Keratinocyte (primary cell): ENCODE results near the gene LSM5.

Source experiments
- CTCF ChIP-seq, 3 experiments: IDR thresholded peaks in 1 of 3; conservative IDR thresholded peaks in 1 of 3; optimal IDR thresholded peaks in 1 of 3; 2 replicates in 2 of 3; 3 replicates in 1 of 3; pipeline versions ENCODE3 to v1.5.1; 2011; ENCODE audit warnings: low read length in 3 of 3, mild to moderate bottlenecking in 3 of 3, moderate library complexity in 2 of 3, control low read depth in 1 of 3, inconsistent platforms in 1 of 3; ENCODE audit not compliant: insufficient read depth in 2 of 3; ENCODE audit errors: extremely low read depth in 1 of 3
- EZH2 ChIP-seq: IDR thresholded peaks from one replicate; pipeline ENCODE4 v1.6.1; 2012; ENCODE audit warnings: inconsistent platforms, mild to moderate bottlenecking, low read length, moderate library complexity

GRCh38 chr7:32524631-32525030 lies 34.5 kb upstream of the LSM5 start:
- TF ChIP-seq CTCF (optimal IDR thresholded peaks at IDR 0.05 in 1 of 3, IDR thresholded peaks at IDR 0.05 in 1 of 3, conservative IDR thresholded peaks at IDR 0.05 in 1 of 3; ENCODE audit: extremely low read depth in 1 of 3, insufficient read depth in 2 of 3, low read length in 3 of 3) (no peak), EZH2 (no peak)
